ENCODE measurements around the gene LMAN1L.

The LMAN1L gene

DNA sequence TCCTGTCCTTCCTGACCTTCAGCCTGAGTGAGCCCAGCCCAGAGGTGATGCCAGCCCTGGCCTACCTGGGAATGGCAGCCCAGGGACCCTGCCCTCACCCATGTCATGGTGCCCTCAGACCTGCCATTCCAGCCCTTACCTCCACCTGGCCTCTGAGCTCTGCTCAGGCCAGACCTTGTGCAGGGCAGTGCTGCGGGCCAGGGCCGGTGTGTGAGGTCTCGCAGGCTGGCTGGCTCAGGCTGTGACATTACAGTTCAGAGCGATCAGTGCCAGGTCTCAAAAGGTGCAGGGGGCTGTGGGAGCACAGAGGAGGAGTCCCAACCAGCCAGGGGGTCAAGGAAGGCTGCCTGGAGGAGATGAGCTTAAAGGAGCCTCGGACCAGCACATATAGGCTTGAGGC, 7.4 kb downstream of the LMAN1L start:
- Histone ChIP-seq H3K27me3 (ENCODE audit: low read depth, low read length) (no peaks in the 10 kb centered on the region), H3K79me2 (ENCODE audit: low read length) (no peaks in the 10 kb centered on the region), H3K4me3 (ENCODE audit: low read length) (no peak overlapping the region), H4K20me1 (ENCODE audit: insufficient read depth, low read length) (no peaks in the 10 kb centered on the region), H3K4me1 (ENCODE audit: low read length) (peaks cover 46% of the 10 kb centered on the region), H3K9me3 (ENCODE audit: insufficient read depth, low read length) (no peaks in the 10 kb centered on the region), H3K9ac (ENCODE audit: low read length) (0 out of 2 replicates have a peak overlapping the region, but pooled peaks have one; percentile 62), H2AFZ (ENCODE audit: low read depth, low read length) (no peak overlapping the region), H3K27ac (ENCODE audit: low read length) (no peak overlapping the region), H3K36me3 (replicated peaks; ENCODE audit: low read depth, low read length) (no peaks in the 10 kb centered on the region), H3K4me2 (ENCODE audit: low read length) (peak overlapping the region; percentile 82)
- no peak for TF ChIP-seq EZH2phosphoT487 (IDR thresholded peaks at IDR 0.05; ENCODE audit: low read depth)
- TF ChIP-seq, protein P1, sequence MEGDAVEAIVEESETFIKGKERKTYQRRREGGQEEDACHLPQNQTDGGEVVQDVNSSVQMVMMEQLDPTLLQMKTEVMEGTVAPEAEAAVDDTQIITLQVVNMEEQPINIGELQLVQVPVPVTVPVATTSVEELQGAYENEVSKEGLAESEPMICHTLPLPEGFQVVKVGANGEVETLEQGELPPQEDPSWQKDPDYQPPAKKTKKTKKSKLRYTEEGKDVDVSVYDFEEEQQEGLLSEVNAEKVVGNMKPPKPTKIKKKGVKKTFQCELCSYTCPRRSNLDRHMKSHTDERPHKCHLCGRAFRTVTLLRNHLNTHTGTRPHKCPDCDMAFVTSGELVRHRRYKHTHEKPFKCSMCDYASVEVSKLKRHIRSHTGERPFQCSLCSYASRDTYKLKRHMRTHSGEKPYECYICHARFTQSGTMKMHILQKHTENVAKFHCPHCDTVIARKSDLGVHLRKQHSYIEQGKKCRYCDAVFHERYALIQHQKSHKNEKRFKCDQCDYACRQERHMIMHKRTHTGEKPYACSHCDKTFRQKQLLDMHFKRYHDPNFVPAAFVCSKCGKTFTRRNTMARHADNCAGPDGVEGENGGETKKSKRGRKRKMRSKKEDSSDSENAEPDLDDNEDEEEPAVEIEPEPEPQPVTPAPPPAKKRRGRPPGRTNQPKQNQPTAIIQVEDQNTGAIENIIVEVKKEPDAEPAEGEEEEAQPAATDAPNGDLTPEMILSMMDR (IDR thresholded peaks at IDR 0.05; ENCODE audit: low read depth, low read length): no peak

DNA sequence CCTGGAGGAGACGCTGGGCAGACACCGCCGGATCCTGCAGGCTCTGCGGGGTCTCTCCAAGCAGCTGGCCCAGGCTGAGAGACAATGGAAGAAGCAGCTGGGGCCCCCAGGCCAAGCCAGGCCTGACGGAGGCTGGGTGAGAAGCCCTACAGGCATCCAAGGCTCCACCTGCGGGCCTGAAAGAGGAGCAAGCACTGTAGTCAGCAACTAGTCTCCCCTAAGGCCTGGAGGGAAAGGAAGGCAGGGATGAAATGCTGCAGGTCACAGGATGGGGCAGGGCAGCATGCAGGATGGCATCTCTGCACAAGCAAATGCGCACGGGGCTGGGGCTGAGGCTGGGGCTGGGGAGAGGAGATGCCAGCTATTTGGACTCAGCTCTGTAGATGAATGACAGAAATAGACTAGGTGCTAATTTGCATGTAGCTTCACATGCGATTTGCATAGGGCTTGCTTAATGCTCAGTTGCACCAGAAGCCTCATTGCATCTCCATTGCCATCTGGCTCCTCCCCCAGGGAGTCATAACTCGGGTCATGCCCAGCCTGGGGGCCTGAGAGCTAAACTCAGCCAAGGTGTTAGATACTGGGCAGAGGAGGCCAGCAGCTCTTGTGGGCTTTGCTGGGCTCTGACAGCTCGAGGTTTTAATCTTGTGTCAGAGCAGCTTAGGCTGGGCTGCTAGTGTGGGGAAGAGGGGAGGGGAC, 8.6 kb downstream of the LMAN1L start:
- Histone ChIP-seq H3K4me3 (ENCODE audit: low read length) (peak overlapping the region; percentile 63), H2AFZ (ENCODE audit: low read depth, low read length) (no peak overlapping the region), H3K27ac (ENCODE audit: low read length) (peak overlapping the region; percentile 62), H3K4me2 (ENCODE audit: low read length) (peak overlapping the region; percentile 82), H3K9ac (ENCODE audit: low read length) (peak overlapping the region; percentile 62), H3K36me3 (replicated peaks; ENCODE audit: low read depth, low read length) (no peaks in the 10 kb centered on the region), H3K27me3 (ENCODE audit: low read depth, low read length) (no peaks in the 10 kb centered on the region), H3K79me2 (ENCODE audit: low read length) (no peaks in the 10 kb centered on the region), H4K20me1 (ENCODE audit: insufficient read depth, low read length) (no peaks in the 10 kb centered on the region), H3K4me1 (ENCODE audit: low read length) (peaks cover 35% of the 10 kb centered on the region), H3K9me3 (ENCODE audit: insufficient read depth, low read length) (no peaks in the 10 kb centered on the region)
- TF ChIP-seq EZH2phosphoT487 (IDR thresholded peaks at IDR 0.05; ENCODE audit: low read depth): no peak
- TF ChIP-seq, protein P1 (IDR thresholded peaks at IDR 0.05; ENCODE audit: low read depth, low read length): peak; percentile 14; the same call in 1 of the 2 replicates

DNA sequence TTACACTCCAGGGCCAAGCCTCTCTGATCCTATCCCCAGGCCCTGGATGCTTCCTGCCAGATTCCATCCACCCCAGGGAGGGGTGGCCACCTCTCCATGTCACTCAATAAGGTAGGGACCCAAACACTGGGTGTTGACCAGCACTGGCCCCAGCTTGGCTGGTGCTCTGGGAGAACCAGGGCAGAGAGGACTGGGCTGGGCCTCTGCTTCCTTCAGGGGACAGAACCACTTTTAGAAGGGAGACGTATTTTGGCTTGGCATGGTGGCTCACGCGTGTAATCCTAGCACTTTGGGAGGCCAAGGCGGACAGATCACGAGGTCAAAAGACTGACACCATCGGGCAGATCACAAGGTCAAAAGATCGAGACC, 9.1 kb downstream of the LMAN1L start:
- Histone ChIP-seq H3K27me3 (ENCODE audit: low read depth, low read length) (no peaks in the 10 kb centered on the region), H3K27ac (ENCODE audit: low read length) (peak overlapping the region; percentile 40), H3K4me3 (ENCODE audit: low read length) (0 out of 2 replicates have a peak overlapping the region, but pooled peaks have one; percentile 1), H2AFZ (ENCODE audit: low read depth, low read length) (no peak overlapping the region), H3K36me3 (replicated peaks; ENCODE audit: low read depth, low read length) (no peaks in the 10 kb centered on the region), H3K4me2 (ENCODE audit: low read length) (peak overlapping the region; percentile 82), H3K9me3 (ENCODE audit: insufficient read depth, low read length) (no peaks in the 10 kb centered on the region), H3K79me2 (ENCODE audit: low read length) (no peaks in the 10 kb centered on the region), H3K4me1 (ENCODE audit: low read length) (peaks cover 32% of the 10 kb centered on the region), H4K20me1 (ENCODE audit: insufficient read depth, low read length) (no peaks in the 10 kb centered on the region), H3K9ac (ENCODE audit: low read length) (peak overlapping the region; percentile 45)
- TF ChIP-seq, protein P1 (IDR thresholded peaks at IDR 0.05; ENCODE audit: low read depth, low read length): no peak
- TF ChIP-seq EZH2phosphoT487 (IDR thresholded peaks at IDR 0.05; ENCODE audit: low read depth): no peak

DNA sequence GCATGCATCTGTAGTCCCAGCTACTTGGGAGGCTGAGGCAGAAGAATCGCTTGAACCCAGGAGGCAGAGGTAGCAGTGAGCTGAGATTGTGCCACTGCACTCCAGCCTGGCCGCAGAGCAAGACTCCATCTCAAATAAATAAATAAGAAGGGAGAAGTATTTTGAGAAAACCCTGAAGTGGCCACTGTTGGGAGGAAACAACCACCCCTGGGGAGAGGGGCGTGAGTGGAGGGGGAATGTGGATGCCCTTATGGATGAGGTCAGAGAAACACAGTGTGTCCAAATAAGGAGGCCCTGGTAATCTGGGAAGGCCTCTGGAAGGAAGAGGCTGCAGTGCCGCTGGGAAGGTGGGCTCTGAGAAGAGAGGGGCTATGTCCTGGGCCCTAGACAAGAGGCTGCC, 9.6 kb downstream of the LMAN1L start:
- Histone ChIP-seq H3K9ac (ENCODE audit: low read length) (no peak overlapping the region), H3K4me2 (ENCODE audit: low read length) (no peak overlapping the region), H4K20me1 (ENCODE audit: insufficient read depth, low read length) (no peaks in the 10 kb centered on the region), H3K27me3 (ENCODE audit: low read depth, low read length) (0 out of 2 replicates have a peak, but pooled peaks cover 2% of the 10 kb centered on the region), H3K9me3 (ENCODE audit: insufficient read depth, low read length) (no peaks in the 10 kb centered on the region), H3K4me1 (ENCODE audit: low read length) (peaks cover 28% of the 10 kb centered on the region), H3K27ac (ENCODE audit: low read length) (no peak overlapping the region), H3K36me3 (replicated peaks; ENCODE audit: low read depth, low read length) (no peaks in the 10 kb centered on the region), H2AFZ (ENCODE audit: low read depth, low read length) (no peak overlapping the region), H3K4me3 (ENCODE audit: low read length) (no peak overlapping the region), H3K79me2 (ENCODE audit: low read length) (no peaks in the 10 kb centered on the region)
- no peak for TF ChIP-seq EZH2phosphoT487 (IDR thresholded peaks at IDR 0.05; ENCODE audit: low read depth)
- TF ChIP-seq, protein P1 (IDR thresholded peaks at IDR 0.05; ENCODE audit: low read depth, low read length): no peak

All from OCI-LY3 (cell line).